GM18870 (cell line): ENCODE data around the gene IRF2.

Experiments
- ATAC-seq: cut with Tn5 transposase; IDR thresholded peaks from one replicate; pipeline ENCODE4 v1.9.1; 2021; ENCODE audit warnings: moderate library complexity; ENCODE audit not compliant: unreplicated experiment

The IRF2 gene

GRCh38 chr4:184474263-184475095 lies at the start of gene IRF2:
Gene IRF2, minus strand, starts transcription at chr4:184474550. Its CDS starts 45,486 bp downstream, at chr4:184429064.
- peak; percentile 45 for ATAC-seq

DNA sequence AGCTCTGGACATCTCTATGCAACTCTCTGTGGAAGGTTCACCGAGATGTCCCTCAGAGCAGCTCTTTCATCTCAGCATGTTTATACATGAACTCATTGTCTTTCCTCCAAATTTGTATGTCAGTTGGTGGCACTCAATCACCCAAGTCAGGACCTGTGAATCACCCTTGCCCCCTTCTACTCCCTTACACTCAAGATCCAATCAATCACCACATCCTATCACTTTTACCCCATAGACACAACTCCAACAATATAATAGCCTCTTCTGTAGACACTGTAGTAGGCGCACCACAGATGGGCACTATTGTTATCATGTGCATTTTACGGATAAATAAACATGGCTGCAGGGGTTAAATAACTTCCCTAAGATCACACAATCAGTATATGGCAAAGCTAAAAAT lies 41.3 kb upstream of the IRF2 start:
- ATAC-seq = no peak

- ATAC-seq = peak; percentile 95
Measured at GRCh38 chr4:184514121-184514988, 40.0 kb upstream of the IRF2 start.

- ATAC-seq = peak; percentile 16
Measured at GRCh38 chr4:184513802-184514120, 39.4 kb upstream of the IRF2 start.

DNA sequence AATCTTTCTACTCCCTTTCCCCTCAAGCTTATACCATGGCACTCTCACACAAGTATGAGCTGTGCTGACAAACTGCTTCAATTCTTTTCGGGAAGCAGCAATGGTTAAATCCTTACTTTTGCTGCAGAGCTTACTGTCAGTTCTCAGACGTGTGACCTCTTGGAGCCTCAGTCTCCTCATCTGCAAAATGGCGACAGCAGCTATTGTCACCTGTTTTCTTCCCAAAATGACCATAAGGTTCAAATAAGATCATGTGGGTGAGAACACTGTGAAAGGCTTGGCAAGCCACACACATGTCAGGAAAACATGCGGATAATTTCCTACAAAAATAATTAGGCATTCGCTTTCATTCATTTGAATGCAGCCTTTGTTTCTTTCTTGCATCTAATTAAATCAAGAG lies 36.8 kb upstream of the IRF2 start:
- ATAC-seq = no peak

- ATAC-seq = no peak
Measured at GRCh38 chr4:184510401-184510800, 36.1 kb upstream of the IRF2 start.

- ATAC-seq = peak; percentile 95
Measured at GRCh38 chr4:184506527-184507121, 32.3 kb upstream of the IRF2 start.

- no peak for ATAC-seq
Measured at GRCh38 chr4:184504385-184504784, 30.0 kb upstream of the IRF2 start.

DNA sequence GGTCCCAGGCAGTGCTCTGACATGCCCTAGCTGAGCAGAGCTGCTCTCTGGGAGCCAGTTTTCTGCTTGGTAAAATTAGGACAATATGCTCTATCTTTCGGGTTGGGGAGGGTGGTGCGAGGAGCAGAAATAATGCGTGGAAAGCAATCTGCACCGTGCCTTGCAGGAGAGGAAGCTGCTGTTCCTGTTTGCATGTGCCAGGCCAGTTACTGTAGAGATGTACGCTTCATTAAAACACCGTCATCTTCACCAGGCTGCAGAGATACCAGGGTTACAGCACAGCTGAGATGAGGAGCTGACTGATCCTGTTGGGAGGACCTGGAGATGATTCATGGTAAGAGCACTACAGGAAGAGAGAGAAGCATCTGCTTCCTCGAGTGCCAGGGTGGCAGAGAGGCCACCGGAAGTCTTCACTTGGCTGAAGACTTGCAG lies 29.5 kb upstream of the IRF2 start:
- no peak for ATAC-seq

DNA sequence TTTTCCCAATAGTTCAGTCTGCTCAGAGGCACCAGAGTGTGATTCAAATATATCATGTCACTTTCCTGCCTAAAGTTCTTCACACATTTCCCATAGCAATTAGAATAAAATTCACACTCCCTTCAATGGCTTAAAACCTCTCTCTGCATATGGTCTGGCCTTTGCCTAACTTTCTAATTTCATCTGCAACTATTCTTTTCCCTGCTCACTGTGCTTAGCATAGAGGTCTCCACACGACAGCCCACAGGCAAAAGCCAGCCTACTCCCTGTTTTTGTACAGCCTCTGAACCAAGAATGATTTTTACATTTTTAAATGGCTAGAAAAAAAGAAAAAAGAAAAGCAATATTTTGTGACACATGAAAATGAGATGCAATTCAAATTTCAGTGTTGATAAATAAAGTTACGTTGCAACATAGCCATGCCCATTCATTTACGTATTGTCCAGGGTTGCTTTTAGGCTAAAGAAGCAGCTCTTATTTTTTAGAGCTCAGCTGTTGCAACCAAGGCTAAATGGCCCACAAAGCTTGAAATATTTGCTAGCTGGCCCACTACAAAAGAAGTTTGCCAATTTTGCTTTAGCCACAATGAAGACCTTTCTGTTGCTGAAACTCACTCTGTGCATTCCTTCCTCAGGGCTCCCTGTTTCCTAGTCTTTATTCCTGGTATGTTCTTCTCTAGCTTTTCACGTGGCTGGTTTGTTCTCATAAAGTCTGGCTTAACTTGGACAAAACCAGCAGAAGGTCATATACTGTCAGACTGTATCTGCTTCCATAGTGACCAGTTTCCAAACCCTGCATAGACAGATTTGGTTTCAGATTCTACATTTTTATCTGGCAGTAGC lies 26.6 kb upstream of the IRF2 start:
- no peak for ATAC-seq

DNA sequence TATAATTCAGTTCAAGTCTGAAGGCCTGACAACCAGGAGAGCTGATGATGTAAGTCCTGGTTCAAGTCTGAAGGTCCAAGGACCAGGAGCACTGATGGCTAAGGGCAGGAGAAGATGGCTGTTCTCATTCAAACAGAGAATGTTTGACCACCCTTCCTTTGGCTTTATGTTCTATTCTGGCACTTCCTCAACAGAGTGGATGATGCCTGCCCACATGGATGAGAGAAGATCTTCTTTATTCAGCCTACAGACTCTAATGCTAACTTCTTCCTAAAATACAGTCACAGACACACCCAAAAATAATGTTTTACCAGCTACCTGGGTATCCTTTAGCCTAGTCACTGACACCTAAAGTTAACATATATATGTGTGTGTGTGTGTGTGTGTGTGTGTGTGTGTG lies 25.6 kb upstream of the IRF2 start:
- ATAC-seq = no peak

GRCh38 chr4:184498598-184498997 lies 24.2 kb upstream of the IRF2 start:
- no peak for ATAC-seq

DNA sequence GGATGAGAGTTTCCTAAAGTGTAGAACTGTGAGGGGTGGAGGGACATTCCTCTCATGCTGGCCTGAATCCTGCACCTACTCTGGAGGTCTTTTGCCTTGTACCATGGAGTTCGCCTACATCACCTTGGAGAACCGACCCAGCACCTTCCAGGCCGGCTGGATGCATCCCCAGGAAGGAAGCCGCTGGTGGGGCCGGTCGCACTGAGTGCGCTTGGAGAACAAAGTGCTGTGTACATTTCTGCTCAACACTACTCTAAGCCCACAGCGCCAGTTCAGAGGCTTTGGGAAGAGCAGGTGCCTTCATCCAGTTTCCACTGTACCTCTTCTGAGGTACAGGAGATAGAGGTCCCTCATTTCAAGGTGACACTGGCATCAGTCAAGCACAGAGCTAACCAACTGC lies 15.4 kb upstream of the IRF2 start:
- no peak for ATAC-seq

- no peak for ATAC-seq
Measured at GRCh38 chr4:184487503-184487902, 13.2 kb upstream of the IRF2 start.

DNA sequence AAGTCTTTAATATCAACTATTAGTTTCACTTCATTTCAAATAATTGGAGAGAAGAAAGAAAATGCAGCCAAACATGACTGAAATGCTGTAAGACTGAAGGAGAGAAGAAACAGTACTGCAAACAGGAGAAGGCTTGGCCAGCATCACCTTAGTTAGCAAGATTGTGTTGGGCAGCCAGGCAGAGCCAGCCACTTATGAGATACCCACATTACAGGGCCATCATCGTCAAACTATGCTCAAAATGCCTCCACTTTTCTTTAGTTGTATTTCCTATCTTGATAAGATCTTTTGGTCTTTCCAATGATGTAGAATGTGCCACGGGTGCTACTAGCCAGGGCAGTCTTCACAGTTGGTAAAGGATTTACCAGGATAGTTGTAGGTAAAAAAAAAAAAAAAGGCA lies 10.9 kb upstream of the IRF2 start:
- ATAC-seq = no peak

DNA sequence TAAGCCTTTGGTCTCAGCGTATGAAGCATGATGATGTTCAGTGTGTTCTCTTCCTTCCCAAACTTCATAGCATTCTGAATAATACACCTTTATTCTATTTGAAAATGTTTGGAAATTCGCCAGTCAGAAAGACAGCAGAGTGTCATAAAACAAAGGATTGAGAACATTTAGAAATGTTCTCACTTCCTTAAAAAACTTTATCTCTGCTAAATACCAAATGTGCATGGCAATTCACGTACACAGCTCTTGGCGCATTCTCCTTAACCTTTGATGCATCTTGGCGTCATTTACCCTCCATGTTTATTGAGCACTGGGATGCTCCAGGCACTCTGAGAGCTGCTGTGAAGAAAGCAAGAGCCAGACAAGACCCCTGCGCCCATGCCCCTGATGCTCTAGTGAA lies 7.2 kb upstream of the IRF2 start:
- ATAC-seq = no peak

DNA sequence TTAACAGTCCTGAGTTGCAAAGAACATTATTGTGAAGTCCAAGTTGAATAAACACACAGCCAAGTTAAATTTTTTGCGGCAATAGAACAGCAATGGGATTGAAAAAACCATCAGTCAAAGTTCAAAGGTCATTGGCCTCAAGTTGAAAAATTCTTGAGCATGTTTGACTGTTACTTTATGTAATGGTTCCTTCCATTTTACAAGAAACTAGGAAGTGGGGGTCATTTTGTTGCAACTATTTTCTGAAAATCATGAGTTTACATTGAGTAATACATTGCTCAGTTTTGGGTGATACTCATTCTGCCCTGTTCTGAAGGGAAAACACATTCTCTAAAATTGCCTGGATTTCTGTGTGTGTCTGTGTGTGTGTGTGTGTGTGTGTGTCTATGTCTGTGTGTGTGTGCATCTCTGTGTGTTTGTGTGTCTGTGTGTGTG lies 5.2 kb upstream of the IRF2 start:
- ATAC-seq = no peak

GRCh38 chr4:184477201-184477999 lies 3.0 kb upstream of the IRF2 start:
- no peak for ATAC-seq

DNA sequence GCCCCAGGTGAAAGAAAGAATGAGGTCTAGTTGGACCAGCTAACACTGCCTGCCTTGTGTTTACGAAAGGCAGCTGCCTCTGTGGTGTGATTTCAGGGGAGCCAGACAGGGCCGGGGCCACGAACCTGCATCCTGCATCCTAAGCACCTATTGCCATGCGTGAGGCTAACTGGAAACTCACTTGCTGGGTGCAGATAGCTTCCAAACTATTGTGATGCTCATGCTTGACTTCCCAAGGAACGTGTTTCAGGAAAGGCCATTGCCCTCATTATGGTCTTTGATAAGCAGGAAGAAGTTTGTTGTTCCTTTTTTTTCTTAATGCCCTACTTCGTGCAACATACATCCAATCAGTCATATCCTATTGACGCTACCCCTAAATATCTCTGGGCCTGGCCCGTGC lies 2.3 kb upstream of the IRF2 start:
- ATAC-seq = no peak

DNA sequence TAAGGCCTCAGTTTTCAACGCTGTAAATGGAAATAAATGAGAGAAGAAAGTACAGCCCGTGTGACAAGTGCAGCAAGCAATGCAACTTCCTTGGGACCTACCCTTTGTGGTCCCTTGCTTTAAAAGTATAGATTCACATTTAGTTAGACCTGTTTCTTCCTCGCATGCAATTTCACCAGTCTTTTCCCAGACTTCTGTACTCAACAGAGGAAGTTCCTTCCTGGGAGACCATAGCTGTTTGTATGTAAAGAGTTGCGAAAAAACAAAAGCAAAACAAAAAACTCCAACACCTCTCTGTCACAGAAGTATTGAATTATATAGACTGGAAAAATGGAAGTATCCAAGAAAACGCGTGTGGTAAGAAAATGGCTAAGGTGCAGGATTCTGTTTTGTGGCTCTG lies 1.1 kb upstream of the IRF2 start:
- ATAC-seq = no peak
